Measurements from ENCODE around the gene BNC2. TPM values are rescaled to one million over a fixed set of nuclear protein-coding genes. Genes with fewer than 3 reads are reported as not detected.

The BNC2 gene
- total and polyA plus RNA-seq, 2 of the 4 experiments (the other 2 are of a cell fraction) = 15.5 to 45.2 TPM

DNA sequence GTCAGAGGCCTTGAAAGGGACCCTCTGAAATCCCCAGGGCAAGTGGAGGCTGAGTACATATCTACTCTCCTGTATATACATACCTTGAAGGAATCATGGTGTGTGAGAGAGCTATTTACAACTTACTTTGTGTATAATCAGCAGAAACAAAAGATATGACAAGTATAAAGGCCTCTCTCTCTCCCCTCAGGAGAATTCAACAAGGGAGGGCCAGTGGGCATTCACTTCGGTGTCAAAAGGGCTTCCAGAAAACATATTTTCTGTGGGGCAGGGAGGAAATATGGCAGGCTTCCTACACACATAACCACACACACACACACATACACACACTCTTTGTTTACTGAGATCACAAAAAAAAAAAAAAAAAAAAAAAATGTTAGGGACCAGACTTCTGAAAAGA is 181.7 kb downstream of the BNC2 start:
- no CpG with 5 or more reads among the region's 1 CpG for WGBS, 2 experiments (ENCODE audit: extremely low coverage in 2 of 2, insufficient read length in 1 of 2)
- no peak overlapping the region for H2BK20ac ChIP-seq (ENCODE audit: low read depth, low read length)

More for the DNA sequence above, 181.7 kb downstream of the BNC2 start:
- Histone ChIP-seq H3K36me3 (ENCODE audit: control insufficient read depth, insufficient read depth, low read length) (peaks cover 4% of the 10 kb centered on the region; the same call in 1 of the 2 replicates), H4K91ac (ENCODE audit: insufficient read depth, low read depth, low read length) (no peak overlapping the region), H3K4me1 (ENCODE audit: control insufficient read depth, insufficient read depth, low read length) (peaks cover 3% of the 10 kb centered on the region; the same call in 1 of the 2 replicates), H2BK5ac (ENCODE audit: low read depth, low read length, poor library complexity, severe bottlenecking) (no peak overlapping the region), H2AK9ac (replicated peaks; ENCODE audit: low read depth, low read length, poor library complexity) (no peak overlapping the region), H4K5ac (ENCODE audit: low read depth, low read length) (no peak overlapping the region), H2BK15ac (ENCODE audit: low read depth, low read length) (no peak overlapping the region), H2AK5ac (ENCODE audit: low read depth, low read length) (no peak overlapping the region), H3K9me1 (ENCODE audit: insufficient read depth, low read length) (0 out of 2 replicates have a peak, but pooled peaks cover 5% of the 10 kb centered on the region), H3K56ac (ENCODE audit: extremely low read depth, insufficient read depth, low read length) (no peak overlapping the region), H3K18ac (ENCODE audit: low read depth, low read length) (no peak overlapping the region), H3K79me1 (ENCODE audit: low read depth in 1 of 2, low read length in 2 of 2) (peaks cover 41 to 61% of the 10 kb centered on the region in 2 experiments), H3K4me2 (ENCODE audit: low read depth, low read length) (no peak overlapping the region), H2BK120ac (ENCODE audit: low read depth, low read length) (no peak overlapping the region), H4K20me1 (ENCODE audit: insufficient read depth, low read length) (no peaks in the 10 kb centered on the region), H4K8ac (ENCODE audit: low read depth in 2 of 2, low read length in 2 of 2) (0 out of 4 replicates have a peak overlapping the region, but pooled peaks of 1 of the 2 experiments have one; percentile 8), H3K14ac (replicated peaks; ENCODE audit: low read depth, low read length) (no peak overlapping the region), H2AFZ (replicated peaks; ENCODE audit: low read length, poor library complexity) (no peak overlapping the region), H3K4me3 (ENCODE audit: insufficient read depth, low read depth, low read length) (no peak overlapping the region), H3K9ac (ENCODE audit: low read depth, low read length) (no peak overlapping the region), H3K27ac (ENCODE audit: insufficient read depth, low read length) (no peak overlapping the region), H3K4ac (ENCODE audit: low read depth, low read length) (no peak overlapping the region), H3K9me3 (ENCODE audit: control insufficient read depth, insufficient read depth, low read length) (no peaks in the 10 kb centered on the region), H3K23ac (ENCODE audit: low read depth, low read length) (no peak overlapping the region; the same call in 1 of the 2 replicates), H3K27me3 (ENCODE audit: control insufficient read depth, insufficient read depth, low read length) (no peaks in the 10 kb centered on the region)
- ATAC-seq (ENCODE audit: low read depth) (no peak), DNase-seq (no peak)
- intact Hi-C loops (cut with micrococcal nuclease) (no loop called here), in situ Hi-C loops (cut with MboI; ENCODE audit: low sequenced_read_pairs) (no loop called here), dilution Hi-C loops (cut with HindIII; ENCODE audit: low sequenced_read_pairs, unreplicated experiment) (no loop called here)
- CTCF ChIA-PET = interaction anchor here (0.6 to 0.7 kb wide), 4 partner anchors 12 to 1376 kb away, joined by 3 to 5 read pairs (median 4); no protein-coding TSS in a partner anchor
- POLR2A ChIA-PET (ENCODE audit: unreplicated experiment) = interaction anchor here (0.6 kb wide), 2 partner anchors 44 to 801 kb away, joined by 9 to 11 read pairs; no protein-coding TSS in a partner anchor
- no peak for TF ChIP-seq BHLHE40 (IDR thresholded peaks at IDR 0.05; ENCODE audit: low read depth, low read length)
- no peak for TF ChIP-seq MXI1 (IDR thresholded peaks at IDR 0.05; ENCODE audit: borderline replicate concordance, low read depth, low read length)
- no peak for TF ChIP-seq RCOR1 (IDR thresholded peaks at IDR 0.05; ENCODE audit: insufficient replicate concordance, low read length)
- TF ChIP-seq CTCF (conservative IDR thresholded peaks at IDR 0.05; ENCODE audit: low read depth, low read length) = no peak
- TF ChIP-seq CHD1 (IDR thresholded peaks at IDR 0.05; ENCODE audit: low read depth, low read length) = no peak
- TF ChIP-seq MAFK (IDR thresholded peaks at IDR 0.05; ENCODE audit: low read depth, low read length) = no peak
- no peak for TF ChIP-seq RFX5 (IDR thresholded peaks at IDR 0.05; ENCODE audit: low read depth, low read length)
- no peak for TF ChIP-seq ELK1 (IDR thresholded peaks at IDR 0.05; ENCODE audit: borderline replicate concordance, low read depth, low read length)
- no peak for TF ChIP-seq RAD21 (IDR thresholded peaks at IDR 0.05; ENCODE audit: low read length)
- no peak for TF ChIP-seq CEBPB (IDR thresholded peaks at IDR 0.05; ENCODE audit: low read depth, low read length)
- no peak for TF ChIP-seq NFE2L2 (IDR thresholded peaks at IDR 0.05; ENCODE audit: low read depth, low read length)
- no peak for TF ChIP-seq SMC3 (IDR thresholded peaks at IDR 0.05; ENCODE audit: low read depth, low read length)
- no TSS peak for BruUV-seq (replicated peaks)
